ENCODE results near the gene VRK3.
"Not testable (repeated sequence)": the region's sequence is repeated elsewhere in the genome, so short reads cannot be mapped to it uniquely, and the experiment has no call there.

The VRK3 gene, protein sequence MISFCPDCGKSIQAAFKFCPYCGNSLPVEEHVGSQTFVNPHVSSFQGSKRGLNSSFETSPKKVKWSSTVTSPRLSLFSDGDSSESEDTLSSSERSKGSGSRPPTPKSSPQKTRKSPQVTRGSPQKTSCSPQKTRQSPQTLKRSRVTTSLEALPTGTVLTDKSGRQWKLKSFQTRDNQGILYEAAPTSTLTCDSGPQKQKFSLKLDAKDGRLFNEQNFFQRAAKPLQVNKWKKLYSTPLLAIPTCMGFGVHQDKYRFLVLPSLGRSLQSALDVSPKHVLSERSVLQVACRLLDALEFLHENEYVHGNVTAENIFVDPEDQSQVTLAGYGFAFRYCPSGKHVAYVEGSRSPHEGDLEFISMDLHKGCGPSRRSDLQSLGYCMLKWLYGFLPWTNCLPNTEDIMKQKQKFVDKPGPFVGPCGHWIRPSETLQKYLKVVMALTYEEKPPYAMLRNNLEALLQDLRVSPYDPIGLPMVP

DNA sequence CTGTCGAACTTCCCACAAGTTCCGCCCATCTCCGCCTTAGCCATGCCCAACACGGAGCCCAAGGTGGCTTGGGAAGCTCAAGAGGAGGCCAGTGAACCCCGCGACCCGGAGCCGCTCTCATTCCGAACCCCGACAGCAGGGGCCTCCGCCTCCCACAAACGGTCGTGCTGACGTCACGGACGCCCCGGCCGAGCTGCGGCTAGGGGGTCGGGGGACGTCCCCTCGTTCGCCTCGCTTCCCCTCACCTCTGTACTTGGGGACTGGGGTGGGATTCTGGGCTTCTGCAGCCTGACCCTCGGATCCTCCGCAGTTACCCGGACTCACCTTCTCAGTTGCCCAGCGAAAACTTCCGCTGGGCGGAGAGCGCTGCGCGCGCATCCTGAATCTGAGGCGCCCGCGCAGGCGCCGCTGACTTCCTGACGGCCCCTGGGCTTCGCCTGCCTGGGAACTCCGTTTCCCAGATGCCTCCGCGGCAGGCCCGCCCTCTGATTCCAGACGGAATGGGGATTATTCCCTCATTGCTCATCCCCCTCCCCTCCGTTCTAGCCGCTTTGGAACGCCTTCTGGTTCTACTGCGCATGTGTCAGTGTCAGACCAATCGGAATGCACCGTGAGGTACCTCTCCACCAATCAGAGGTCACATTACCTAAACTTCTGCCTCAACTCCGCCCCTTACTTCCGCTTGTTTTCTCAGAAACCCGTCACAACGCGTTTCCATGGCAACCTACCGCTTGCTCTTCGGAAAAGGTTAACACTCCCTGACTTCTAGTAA is at the start of gene VRK3:
Gene VRK3 (minus strand): TSS at position 351 of the 772 bp plus-strand sequence. CDS start 9,210 bp downstream, outside the sequence.
- DNase-seq (ENCODE audit: low read depth in 2 of 2): peak; percentile 95 to 97

DNA sequence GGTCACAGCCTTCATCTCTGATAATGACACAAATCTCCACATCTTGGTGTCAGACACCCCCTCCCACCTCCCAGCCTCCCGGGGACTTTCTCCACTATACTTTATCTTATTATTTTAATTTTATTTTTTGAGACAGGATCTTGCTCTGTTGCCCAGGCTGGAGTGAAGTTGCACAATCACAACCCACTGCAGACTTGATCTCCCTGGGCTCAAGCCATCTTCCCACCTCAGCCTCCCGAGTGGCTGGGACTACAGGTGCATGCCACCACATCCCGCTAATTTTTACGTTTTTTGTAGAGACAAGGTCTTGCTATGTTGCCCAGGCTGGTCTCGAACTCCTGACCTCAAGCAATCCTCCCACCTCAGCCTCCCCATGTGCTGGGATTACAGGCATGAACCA is 43.2 kb upstream of the VRK3 start:
- DNase-seq (ENCODE audit: low read depth in 2 of 2): not testable (repeated sequence)

- DNase-seq (ENCODE audit: low read depth in 2 of 2): no peak
Observed at GRCh38 chr19:50067575-50067974, 42.4 kb upstream of the VRK3 start.

DNA sequence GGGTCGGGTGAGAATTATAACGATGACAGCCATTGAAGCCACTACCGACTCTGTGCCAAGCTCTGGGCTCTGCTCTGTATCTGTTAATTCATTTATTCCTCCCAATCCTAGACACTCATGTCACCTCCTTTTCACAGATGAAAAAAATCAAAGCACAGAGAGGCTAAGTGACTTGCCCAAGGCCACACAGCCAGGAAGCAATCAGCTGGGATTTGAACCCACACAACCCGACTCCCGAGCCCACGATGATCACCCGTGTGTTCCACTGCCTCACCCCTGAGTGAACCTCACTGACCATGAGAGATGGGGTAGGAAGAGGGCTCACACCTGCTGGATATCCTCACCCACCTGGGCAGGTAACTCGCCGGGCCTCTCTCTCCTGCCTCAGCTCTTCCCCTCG is 40.8 kb upstream of the VRK3 start:
- DNase-seq (ENCODE audit: low read depth in 2 of 2): no peak

GRCh38 chr19:50061650-50062049 is 36.5 kb upstream of the VRK3 start:
- DNase-seq (ENCODE audit: low read depth in 2 of 2): no peak

DNA sequence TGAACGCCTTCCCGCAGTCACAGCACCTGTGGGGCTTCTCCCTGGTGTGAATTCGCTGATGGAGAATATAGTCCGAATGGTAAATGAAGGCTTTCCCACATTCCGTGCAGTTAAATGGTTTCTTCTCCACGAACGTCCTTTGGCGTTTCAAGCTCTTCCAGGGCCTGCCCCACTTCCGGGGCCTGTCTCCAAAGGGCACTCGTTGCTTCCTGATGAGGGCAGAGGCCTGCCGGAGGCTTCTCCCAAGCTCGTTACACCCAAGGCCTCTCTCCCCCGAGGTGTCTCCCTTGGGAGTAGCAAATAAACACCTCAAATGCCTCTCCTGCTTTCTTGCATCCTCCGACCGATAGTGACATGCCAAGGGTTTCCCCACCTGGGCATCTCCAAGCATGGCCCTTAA is 34.9 kb upstream of the VRK3 start:
- no peak for DNase-seq (ENCODE audit: low read depth in 2 of 2)

- DNase-seq (ENCODE audit: low read depth in 2 of 2): no peak
Observed at GRCh38 chr19:50059045-50059444, 33.9 kb upstream of the VRK3 start.

GRCh38 chr19:50058425-50058824 is 33.3 kb upstream of the VRK3 start:
- DNase-seq (ENCODE audit: low read depth in 2 of 2): no peak

GRCh38 chr19:50053119-50053518 is 27.9 kb upstream of the VRK3 start:
- DNase-seq (ENCODE audit: low read depth in 2 of 2): no peak

DNA sequence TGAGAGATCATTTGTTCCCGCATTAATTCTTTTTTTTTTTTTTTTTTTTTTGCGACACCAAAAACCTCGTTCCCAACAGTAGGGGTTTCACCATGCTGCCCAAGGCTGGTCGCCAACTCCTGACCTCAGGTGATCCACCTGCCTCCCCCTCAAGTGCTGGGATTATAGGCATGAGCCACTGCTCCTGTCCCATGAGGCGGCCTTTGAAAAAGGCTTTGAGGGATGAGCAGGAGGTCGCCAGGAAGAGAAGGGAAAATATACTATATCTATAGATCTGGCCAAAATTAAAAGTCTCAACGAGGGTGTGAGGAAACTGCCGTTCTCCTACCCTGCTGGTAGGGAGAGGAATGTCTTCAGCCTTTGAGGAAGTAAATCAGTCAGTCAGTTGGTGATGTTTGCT is 26.8 kb upstream of the VRK3 start:
- DNase-seq (ENCODE audit: low read depth in 2 of 2): no peak

DNA sequence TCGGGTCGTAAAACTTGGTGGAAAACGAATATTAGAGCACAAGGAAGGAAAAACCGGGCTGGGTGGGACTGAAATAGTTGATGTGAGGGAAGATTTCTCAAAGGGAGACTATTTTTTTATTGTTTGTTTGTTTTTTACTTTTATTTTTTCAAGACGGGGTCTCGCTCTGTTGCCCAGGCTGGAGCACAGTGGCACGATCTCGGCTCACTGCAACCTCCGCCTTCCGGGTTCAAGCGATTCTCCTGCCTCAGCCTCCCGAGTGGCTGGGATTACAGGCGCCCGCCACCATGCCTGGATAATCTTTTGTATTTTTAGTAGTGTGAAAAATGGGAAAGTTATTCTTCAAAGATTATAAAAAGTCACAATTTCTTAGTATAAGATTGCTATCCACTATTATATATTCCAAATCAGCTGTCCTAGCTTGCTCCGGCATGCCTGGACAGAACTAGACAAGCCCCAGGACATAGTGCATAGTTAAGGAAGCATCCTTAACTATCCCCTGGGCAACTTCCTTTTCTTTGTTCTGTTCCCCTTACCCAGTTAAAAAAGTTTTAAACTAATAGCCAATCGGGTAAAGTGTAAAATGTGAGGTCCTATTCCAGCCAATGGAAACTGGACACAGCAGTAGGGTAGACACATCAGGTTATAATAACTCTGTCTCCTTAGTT is 26.2 kb upstream of the VRK3 start:
- not testable (repeated sequence) for DNase-seq (ENCODE audit: low read depth in 2 of 2)

DNA sequence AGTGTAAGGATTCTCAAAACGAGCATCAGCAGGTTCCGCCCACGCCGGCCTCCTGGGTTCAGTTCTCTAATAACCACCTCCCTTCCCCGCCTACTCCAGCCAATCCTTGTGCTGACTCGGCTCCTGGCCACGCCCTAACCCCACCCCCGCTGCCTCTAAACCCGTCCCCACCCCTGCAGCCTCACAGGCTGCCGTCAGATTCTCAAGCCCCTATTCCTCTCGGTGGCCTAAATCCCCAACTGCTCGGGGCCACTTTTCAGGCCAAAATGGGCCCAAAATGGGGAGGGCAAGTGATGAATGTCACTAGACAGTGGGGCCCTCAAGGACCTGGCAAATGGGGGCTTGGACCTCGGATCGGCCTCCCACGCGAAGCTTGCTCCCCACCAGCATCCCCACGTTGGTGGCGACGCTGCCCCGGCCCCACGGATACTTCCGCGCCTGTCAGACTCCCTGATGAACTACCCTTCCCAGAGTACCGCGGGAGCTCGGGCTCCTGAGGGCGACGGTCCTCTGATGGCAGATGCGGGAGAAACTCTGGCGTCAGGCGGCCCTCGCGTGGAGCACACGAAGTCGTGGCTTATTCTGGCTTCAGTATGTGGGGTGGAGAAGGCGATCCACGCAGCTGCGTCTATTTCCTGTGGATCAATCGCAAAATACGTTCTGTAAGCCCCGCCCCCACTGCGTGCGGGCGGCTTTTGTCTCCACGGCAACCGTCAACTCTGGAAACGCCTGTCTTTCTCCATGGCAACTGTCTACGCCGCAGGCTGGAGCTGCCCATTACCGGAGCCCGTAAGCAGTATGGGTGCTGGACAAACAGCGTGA is 25.4 kb upstream of the VRK3 start:
- DNase-seq (ENCODE audit: low read depth in 2 of 2): peak; percentile 48 to 67

GRCh38 chr19:50047671-50048070 is 22.5 kb upstream of the VRK3 start:
- no peak for DNase-seq (ENCODE audit: low read depth in 2 of 2)

DNA sequence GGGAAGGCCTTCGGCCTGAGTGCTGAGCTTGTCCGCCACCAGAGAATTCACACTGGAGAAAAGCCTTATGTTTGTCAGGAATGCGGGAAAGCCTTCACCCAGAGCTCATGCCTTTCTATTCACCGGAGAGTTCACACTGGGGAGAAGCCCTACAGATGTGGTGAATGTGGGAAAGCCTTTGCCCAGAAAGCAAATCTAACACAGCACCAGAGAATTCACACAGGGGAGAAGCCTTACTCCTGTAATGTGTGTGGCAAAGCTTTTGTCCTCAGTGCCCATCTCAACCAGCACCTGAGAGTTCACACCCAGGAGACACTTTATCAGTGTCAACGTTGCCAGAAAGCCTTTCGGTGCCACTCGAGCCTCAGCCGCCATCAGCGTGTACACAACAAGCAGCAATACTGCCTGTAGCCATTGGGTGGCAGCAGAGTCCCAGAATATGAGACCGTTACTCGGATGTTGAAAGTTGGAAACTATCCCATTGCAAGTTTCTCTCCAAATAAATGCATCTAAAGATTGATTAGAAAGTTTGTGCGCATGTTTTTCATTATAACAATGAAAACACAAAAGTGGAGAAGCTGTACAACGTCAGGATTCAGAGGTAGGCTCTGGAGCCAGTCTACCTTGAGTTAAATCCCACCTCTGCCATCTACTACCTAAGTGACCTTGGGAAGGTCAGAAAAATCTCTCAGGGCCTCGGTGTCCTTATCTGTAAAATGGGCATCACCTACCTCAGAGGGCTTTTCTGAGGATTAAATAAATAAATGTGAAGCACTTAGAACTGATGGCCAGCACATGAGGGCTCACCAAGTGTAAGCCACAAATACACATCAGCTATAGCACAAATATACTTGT is 21.7 kb upstream of the VRK3 start:
- DNase-seq (ENCODE audit: low read depth in 2 of 2): peak; percentile 13 to 35

DNA sequence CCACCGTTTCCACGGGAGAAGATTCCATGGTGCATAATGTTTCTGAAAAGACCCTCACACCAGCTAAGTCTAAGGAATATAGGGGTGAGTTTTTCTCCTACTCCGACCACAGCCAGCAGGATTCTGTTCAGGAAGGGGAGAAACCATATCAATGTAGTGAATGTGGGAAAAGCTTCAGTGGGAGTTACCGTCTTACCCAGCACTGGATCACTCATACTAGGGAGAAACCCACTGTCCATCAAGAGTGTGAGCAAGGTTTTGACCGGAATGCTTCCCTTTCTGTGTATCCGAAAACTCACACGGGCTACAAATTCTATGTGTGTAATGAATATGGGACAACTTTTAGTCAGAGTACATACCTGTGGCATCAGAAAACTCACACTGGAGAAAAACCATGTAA is 19.8 kb upstream of the VRK3 start:
- DNase-seq (ENCODE audit: low read depth in 2 of 2): no peak

- no peak for DNase-seq (ENCODE audit: low read depth in 2 of 2)
Observed at GRCh38 chr19:50043967-50044366, 18.8 kb upstream of the VRK3 start.

GRCh38 chr19:50042363-50043024 is 17.3 kb upstream of the VRK3 start:
- no peak for DNase-seq (ENCODE audit: low read depth in 2 of 2)

DNA sequence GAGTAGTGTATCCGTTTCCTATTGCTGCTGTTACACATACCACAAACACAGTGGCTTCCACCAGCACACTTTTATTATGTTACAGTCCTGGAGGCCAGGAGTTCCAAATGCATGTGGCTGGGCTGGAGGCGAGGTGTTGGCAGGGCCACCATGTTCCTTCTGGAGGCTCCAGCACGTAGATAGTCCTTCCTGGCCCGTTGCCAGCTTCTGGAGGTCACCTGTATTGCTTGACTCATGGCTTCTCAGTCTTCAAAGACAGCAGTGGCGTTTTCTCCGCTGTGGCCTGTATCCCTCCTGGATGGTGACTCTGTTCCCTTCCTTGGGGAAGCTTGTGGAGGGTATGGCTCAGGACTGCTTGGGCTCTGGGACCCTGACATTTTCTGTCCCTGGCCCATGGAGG is 15.8 kb upstream of the VRK3 start:
- no peak for DNase-seq (ENCODE audit: low read depth in 2 of 2)

DNA sequence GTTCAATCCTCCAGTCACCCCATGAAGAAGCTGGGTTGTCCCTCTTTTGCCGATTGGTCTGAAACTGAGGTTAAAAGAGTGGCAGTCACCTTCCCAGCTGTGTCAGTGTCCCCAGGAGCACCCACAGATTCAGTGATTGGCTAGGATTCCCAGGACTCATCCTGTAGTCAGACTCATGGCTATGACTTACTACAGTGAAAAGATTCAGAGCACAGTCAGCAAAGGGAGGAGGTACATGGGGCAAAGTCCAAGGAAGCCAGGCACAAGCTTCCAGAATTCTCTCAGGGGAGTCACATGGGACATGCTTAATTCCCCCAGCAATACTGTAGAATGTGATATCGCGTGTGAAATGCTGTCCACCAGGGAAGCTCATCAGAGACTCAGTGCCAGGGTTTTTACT is 14.8 kb upstream of the VRK3 start:
- no peak for DNase-seq (ENCODE audit: low read depth in 2 of 2)

DNA sequence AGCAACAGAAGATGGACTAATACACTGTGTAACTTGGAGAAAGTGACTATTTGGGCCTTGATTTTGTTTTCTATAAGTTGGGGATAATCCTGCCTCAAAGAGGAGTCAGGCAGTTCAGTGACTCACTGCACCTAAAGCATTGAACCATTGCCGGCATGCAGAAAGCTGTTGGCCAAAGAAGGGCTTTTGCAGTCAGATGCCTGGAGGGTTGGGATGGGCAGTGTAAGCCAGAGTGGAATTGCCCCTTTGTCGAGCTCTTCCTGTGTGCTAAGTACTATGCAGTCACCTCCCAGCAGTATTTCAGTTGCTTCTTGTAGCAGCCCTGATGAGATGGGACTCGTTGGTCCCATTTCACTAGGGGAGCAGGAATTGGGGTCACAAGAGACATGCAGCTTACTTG is 11.7 kb upstream of the VRK3 start:
- no peak for DNase-seq (ENCODE audit: low read depth in 2 of 2)
